A549 (cell line): ENCODE measurements around the gene SOSTDC1. TPM values are rescaled to one million over a fixed set of nuclear protein-coding genes. Genes with fewer than 3 reads are reported as not detected.
"Not testable (repeated sequence)": the region's sequence is repeated elsewhere in the genome, so short reads cannot be mapped to it uniquely, and the experiment has no call there.

ENCODE experiments used
- ATAC-seq, 2 experiments: fragments of 200-7000 bp in 1 of 2; fragments of >200 bp in 1 of 2; cut with Nextera tagmentation in 1 of 2; cut with Tn5 transposase in 1 of 2; 3 replicates each; pipeline versions ENCODE4 v1.8.0 to v1.9.1; 2018 to 2020; ENCODE audit warnings: mild to moderate bottlenecking in 1 of 2, moderate library complexity in 1 of 2
- CTCF ChIA-PET: fragments of 300-600 bp; sonication (Branson Sonifier 250); formaldehyde crosslinking; extraction: SDS; loops from one replicate; lab custom pipeline; 2021; ENCODE audit warnings: antibody characterized with exemption, inconsistent platforms; lab: Yijun Ruan, JAX
- POLR2A ChIA-PET: fragments of 350-600 bp; formaldehyde crosslinking; extraction: SDS; loops from one replicate; lab custom pipeline; 2021; ENCODE audit warnings: antibody characterized with exemption, inconsistent platforms; lab: Yijun Ruan, JAX
- DNase-seq, 2 experiments: peaks; one replicate each; pipeline versions ENCODE4 v3.0.0 to v3.0.0-alpha.2; 2011 to 2016; ENCODE audit warnings: low read depth in 1 of 2, low spot score in 1 of 2
- FAIRE-seq: peaks from 2 replicates; lab custom pipeline; 2011; peaks lifted over from hg19 to GRCh38; lab: Jason Lieb, UNC
- H3K27ac ChIP-seq, 2 experiments: fragments of >200 bp; sonication (Bioruptor Twin); formaldehyde crosslinking; 3 replicates each; pipeline ENCODE4 v1.5.1; 2016 to 2017
- H3K4me1 ChIP-seq: fragments of >200 bp; sonication (Bioruptor Twin); formaldehyde crosslinking; 3 replicates; pipeline ENCODE4 v1.6.1; 2016
- H3K4me2 ChIP-seq: fragments of >200 bp; sonication (Bioruptor Twin); formaldehyde crosslinking; 3 replicates; pipeline ENCODE4 v1.6.1; 2016
- H3K4me3 ChIP-seq: fragments of >200 bp; sonication (Bioruptor Twin); formaldehyde crosslinking; 3 replicates; pipeline ENCODE4 v1.5.1; 2016
- H3K9me3 ChIP-seq: fragments of >200 bp; sonication (Bioruptor Twin); formaldehyde crosslinking; 3 replicates; pipeline ENCODE4 v1.6.1; 2016
- CBX2 ChIP-seq: fragments of 200-600 bp; sonication (generic); IDR thresholded peaks from 2 replicates; pipeline ENCODE4 v1.6.1; 2016; ENCODE audit warnings: low read depth, mild to moderate bottlenecking, borderline replicate concordance
- CBX8 ChIP-seq: fragments of 200-600 bp; sonication (generic); IDR thresholded peaks from 2 replicates; pipeline ENCODE4 v1.6.1; 2016
- CEBPB ChIP-seq, 2 experiments: fragments of >200 bp in 1 of 2; sonication (Bioruptor Twin) in 1 of 2; formaldehyde crosslinking in 1 of 2; IDR thresholded peaks; 2 replicates each; pipeline ENCODE4 v1.6.1; 2012 to 2016
- CHD2 ChIP-seq: fragments of 150-350 bp; IDR thresholded peaks from 2 replicates; pipeline ENCODE4 v1.6.1; 2014; ENCODE audit warnings: low read length; ENCODE audit not compliant: partially characterized antibody
- EHMT2 ChIP-seq: fragments of 200-600 bp; sonication (generic); IDR thresholded peaks from 2 replicates; pipeline ENCODE4 v1.6.1; 2016; ENCODE audit warnings: antibody characterized with exemption, low read depth, mild to moderate bottlenecking, moderate library complexity
- EP300 ChIP-seq, 2 experiments: fragments of >200 bp; sonication (Bioruptor Twin); formaldehyde crosslinking; IDR thresholded peaks; 2 replicates in 1 of 2; 3 replicates in 1 of 2; pipeline ENCODE4 v1.6.1; 2016 to 2017
- ESRRA ChIP-seq: fragments of 150-350 bp; IDR thresholded peaks from 2 replicates; pipeline ENCODE4 v1.6.1; 2014; ENCODE audit warnings: mild to moderate bottlenecking, low read length, borderline replicate concordance
- FOXS1 ChIP-seq: fragments of 250-450 bp; sonication (Bioruptor Pico); IDR thresholded peaks from 2 replicates; pipeline ENCODE4 v1.5.0; 2020; ENCODE audit warnings: mild to moderate bottlenecking, moderate library complexity
- HEYL ChIP-seq: fragments of 250-450 bp; sonication (Bioruptor Pico); IDR thresholded peaks from 2 replicates; pipeline ENCODE4 v1.8.0; 2021; ENCODE audit warnings: mild to moderate bottlenecking, moderate library complexity
- HOXA7 ChIP-seq: fragments of 250-450 bp; sonication (Bioruptor Pico); IDR thresholded peaks from 2 replicates; pipeline ENCODE4 v1.5.0; 2020; ENCODE audit warnings: mild to moderate bottlenecking, moderate library complexity
- HOXB13 ChIP-seq: fragments of 250-450 bp; sonication (Bioruptor Pico); IDR thresholded peaks from 2 replicates; pipeline ENCODE4 v1.5.0; 2020; ENCODE audit warnings: low read depth, mild to moderate bottlenecking, moderate library complexity
- JUNB ChIP-seq: fragments of >200 bp; sonication (Bioruptor Twin); formaldehyde crosslinking; IDR thresholded peaks from 2 replicates; pipeline ENCODE4 v1.6.1; 2016
- MAX ChIP-seq: IDR thresholded peaks from 2 replicates; pipeline ENCODE4 v1.6.1; 2012
- MYC ChIP-seq: IDR thresholded peaks from 2 replicates; pipeline ENCODE4 v1.6.1; 2012; ENCODE audit warnings: mild to moderate bottlenecking, inconsistent platforms, low read length, improper control_type of control experiment, borderline replicate concordance
- NR3C1 ChIP-seq: fragments of >200 bp; sonication (Bioruptor Twin); formaldehyde crosslinking; IDR thresholded peaks from 3 replicates; pipeline ENCODE4 v1.6.1; 2017
- PHF8 ChIP-seq: fragments of 200-600 bp; sonication (generic); IDR thresholded peaks from 2 replicates; pipeline ENCODE4 v1.6.1; 2016; ENCODE audit warnings: low read depth, mild to moderate bottlenecking, antibody characterized with exemption, moderate library complexity, borderline replicate concordance
- POLR2A ChIP-seq: IDR thresholded peaks from 2 replicates; pipeline ENCODE4 v1.6.1; 2012; ENCODE audit warnings: mild to moderate bottlenecking, low read length
- RAD21 ChIP-seq, 2 experiments: fragments of >200 bp in 1 of 2; sonication (Bioruptor Twin) in 1 of 2; formaldehyde crosslinking in 1 of 2; IDR thresholded peaks in 1 of 2; conservative IDR thresholded peaks in 1 of 2; 2 replicates in 1 of 2; 3 replicates in 1 of 2; pipeline ENCODE4 v1.6.1; 2012 to 2018; ENCODE audit warnings: inconsistent platforms in 1 of 2
- RCOR1 ChIP-seq: fragments of 150-350 bp; IDR thresholded peaks from 2 replicates; pipeline ENCODE4 v1.6.1; 2014; ENCODE audit warnings: antibody characterized with exemption, low read length, low read depth
- REST ChIP-seq: fragments of 200-600 bp; sonication (generic); IDR thresholded peaks from 2 replicates; pipeline ENCODE4 v1.6.1; 2016; ENCODE audit warnings: antibody characterized with exemption, mild to moderate bottlenecking, moderate library complexity
- RNF2 ChIP-seq: fragments of 200-600 bp; sonication (generic); IDR thresholded peaks from 2 replicates; pipeline ENCODE4 v1.6.1; 2016; ENCODE audit warnings: low read depth, mild to moderate bottlenecking, antibody characterized with exemption, moderate library complexity, borderline replicate concordance
- SREBF2 ChIP-seq: fragments of 450-650 bp; IDR thresholded peaks from 2 replicates; pipeline ENCODE4 v1.6.1; 2014; ENCODE audit warnings: mild to moderate bottlenecking, moderate library complexity
- TFCP2L1 ChIP-seq: fragments of 250-450 bp; sonication (Bioruptor Pico); IDR thresholded peaks from 2 replicates; pipeline ENCODE4 v1.5.0; 2021; ENCODE audit warnings: mild to moderate bottlenecking
- TP53 ChIP-seq: fragments of 250-450 bp; sonication (Bioruptor Pico); IDR thresholded peaks from 2 replicates; pipeline ENCODE4 v1.5.0; 2021; ENCODE audit warnings: mild to moderate bottlenecking, moderate library complexity
- USF2 ChIP-seq: fragments of 450-650 bp; IDR thresholded peaks from 2 replicates; pipeline ENCODE4 v1.6.1; 2014; ENCODE audit warnings: antibody characterized with exemption
- WGBS: methylation state at CpG from one replicate; pipeline ENCODE4 v1.1.6; 2017; ENCODE audit errors: missing lambda C conversion rate; 5-methylcytosine and 5-hydroxymethylcytosine counted together
- polyA plus RNA-seq, 4 experiments: library from polyadenylated mRNA; depleted of rRNA in 3 of 4; stranded (reverse); fragments of >200 nt; fragmentation: RNase III in 1 of 4; extraction: RNeasy Plus Mini Kit Qiagen cat#74134 plus additional on column Dnase treatment in 1 of 4; gene quantifications; 2 replicates in 3 of 4; 3 replicates in 1 of 4; pipeline ENCODE4 v1.2.3, GENCODE V29; 2011 to 2017
- TF ChIP-seq, protein P1 (sequence below): fragments of >200 bp; sonication (Bioruptor Twin); formaldehyde crosslinking; IDR thresholded peaks from 3 replicates; pipeline ENCODE4 v1.6.1; 2016

The SOSTDC1 gene
- polyA plus RNA-seq, 2 of the 4 experiments (the other 2 are of a cell fraction), result not detected

- H3K4me1 ChIP-seq, result no peaks in the 10 kb centered on the region
- no peak overlapping the region for H3K4me2 ChIP-seq
- WGBS, result 84% methylated on average over 1 of the region's 1 CpG
- H3K27ac ChIP-seq, result no peak overlapping the region
- no peak overlapping the region for H3K4me3 ChIP-seq
- POLR2A ChIA-PET, result no interaction called here
- ATAC-seq, result no peak
- FAIRE-seq, result peak; percentile 13
- TF ChIP-seq CBX8 (no peak), EP300 (IDR thresholded peaks at IDR 0.05) (no peak), SREBF2 (no peak), RAD21 (conservative IDR thresholded peaks at IDR 0.05 in 1 of 2, IDR thresholded peaks at IDR 0.05 in 1 of 2) (no peak), RNF2 (no peak), REST (no peak), RCOR1 (no peak), MYC (no peak), EHMT2 (no peak), HEYL (CRISPR knock-in tag) (no peak), POLR2A (no peak), CEBPB (IDR thresholded peaks at IDR 0.05) (no peak), MAX (no peak), FOXS1 (CRISPR knock-in tag) (no peak), PHF8 (no peak), TP53 (no peak), ESRRA (no peak)
- TF ChIP-seq, protein P1, sequence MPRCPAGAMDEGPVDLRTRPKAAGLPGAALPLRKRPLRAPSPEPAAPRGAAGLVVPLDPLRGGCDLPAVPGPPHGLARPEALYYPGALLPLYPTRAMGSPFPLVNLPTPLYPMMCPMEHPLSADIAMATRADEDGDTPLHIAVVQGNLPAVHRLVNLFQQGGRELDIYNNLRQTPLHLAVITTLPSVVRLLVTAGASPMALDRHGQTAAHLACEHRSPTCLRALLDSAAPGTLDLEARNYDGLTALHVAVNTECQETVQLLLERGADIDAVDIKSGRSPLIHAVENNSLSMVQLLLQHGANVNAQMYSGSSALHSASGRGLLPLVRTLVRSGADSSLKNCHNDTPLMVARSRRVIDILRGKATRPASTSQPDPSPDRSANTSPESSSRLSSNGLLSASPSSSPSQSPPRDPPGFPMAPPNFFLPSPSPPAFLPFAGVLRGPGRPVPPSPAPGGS, result no peak
- CTCF ChIA-PET, result no interaction called here
- H3K9me3 ChIP-seq, result no peaks in the 10 kb centered on the region
- no peak for DNase-seq
Measured at GRCh38 chr7:16446508-16446907, 19.0 kb downstream of the SOSTDC1 start.

- ATAC-seq, H3K4me3 ChIP-seq, POLR2A ChIA-PET, H3K4me1 ChIP-seq, H3K9me3 ChIP-seq, H3K4me2 ChIP-seq, DNase-seq, H3K27ac ChIP-seq, FAIRE-seq: not testable (repeated sequence)
- WGBS, result 52% methylated on average over 2 of the region's 2 CpGs
- CTCF ChIA-PET, result interaction anchor here (2.2 to 2.3 kb wide), 2 partner anchors 11 to 121 kb away, joined by 6 to 8 read pairs; no protein-coding TSS in a partner anchor
Measured at GRCh38 chr7:16443871-16444270, 21.7 kb downstream of the SOSTDC1 start.

GRCh38 chr7:16438988-16439387 lies 26.6 kb downstream of the SOSTDC1 start:
- FAIRE-seq (no peak), DNase-seq (peak in 1 of 2 experiments; percentile 14), ATAC-seq (no peak)
- Histone ChIP-seq H3K9me3 (no peaks in the 10 kb centered on the region; the same call in 2 of the 3 replicates), H3K4me2 (no peak overlapping the region), H3K4me3 (no peak overlapping the region), H3K27ac (no peak overlapping the region), H3K4me1 (0 out of 3 replicates have a peak, but pooled peaks cover 3% of the 10 kb centered on the region)
- POLR2A ChIA-PET, result no interaction called here
- CTCF ChIA-PET, result interaction anchor here (1.9 kb wide), 1 partner anchor 126 kb away, joined by 7 read pairs; no protein-coding TSS in a partner anchor
- TF ChIP-seq NR3C1 (no peak), RCOR1 (no peak), CEBPB (IDR thresholded peaks at IDR 0.05) (no peak), POLR2A (no peak), HOXB13 (CRISPR knock-in tag) (no peak), PHF8 (no peak), JUNB (no peak), USF2 (no peak), REST (no peak), TFCP2L1 (CRISPR knock-in tag) (no peak), HOXA7 (CRISPR knock-in tag) (no peak), CHD2 (no peak), CBX2 (no peak), MYC (no peak)
